HG03432 (cell line): ENCODE measurements around the gene SUN1.
"Not testable (repeated sequence)": the region's sequence is repeated elsewhere in the genome, so short reads cannot be mapped to it uniquely, and the experiment has no call there.

Experiments used
- ATAC-seq: cut with Tn5 transposase; IDR thresholded peaks from one replicate; pipeline ENCODE4 v1.9.1; 2021; ENCODE audit warnings: mild to moderate bottlenecking, moderate library complexity; ENCODE audit not compliant: unreplicated experiment

The SUN1 gene

GRCh38 chr7:803243-803635, 29.0 kb upstream of the SUN1 start:
- ATAC-seq = no peak

DNA sequence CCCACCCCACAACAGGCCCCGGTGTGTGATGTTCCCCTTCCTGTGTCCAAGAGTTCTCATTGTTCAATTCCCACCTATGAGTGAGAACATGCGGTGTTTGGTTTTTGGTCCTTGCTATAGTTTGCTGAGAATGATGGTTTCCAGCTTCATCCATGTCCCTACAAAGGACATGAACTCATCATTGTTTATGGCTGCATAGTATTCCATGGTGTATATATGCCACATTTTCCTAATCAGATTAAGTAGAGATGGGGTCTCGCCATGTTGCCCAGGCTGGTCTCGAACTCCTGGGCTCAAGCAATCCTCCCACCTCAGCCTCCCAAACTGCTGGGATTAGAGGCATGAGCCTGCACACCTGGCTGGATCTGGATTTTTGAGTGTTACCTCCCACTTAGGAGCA, 28.5 kb upstream of the SUN1 start:
- not testable (repeated sequence) for ATAC-seq

GRCh38 chr7:805261-805660, 27.0 kb upstream of the SUN1 start:
- no peak for ATAC-seq

GRCh38 chr7:815284-816216, 16.7 kb upstream of the SUN1 start:
- no peak for ATAC-seq

DNA sequence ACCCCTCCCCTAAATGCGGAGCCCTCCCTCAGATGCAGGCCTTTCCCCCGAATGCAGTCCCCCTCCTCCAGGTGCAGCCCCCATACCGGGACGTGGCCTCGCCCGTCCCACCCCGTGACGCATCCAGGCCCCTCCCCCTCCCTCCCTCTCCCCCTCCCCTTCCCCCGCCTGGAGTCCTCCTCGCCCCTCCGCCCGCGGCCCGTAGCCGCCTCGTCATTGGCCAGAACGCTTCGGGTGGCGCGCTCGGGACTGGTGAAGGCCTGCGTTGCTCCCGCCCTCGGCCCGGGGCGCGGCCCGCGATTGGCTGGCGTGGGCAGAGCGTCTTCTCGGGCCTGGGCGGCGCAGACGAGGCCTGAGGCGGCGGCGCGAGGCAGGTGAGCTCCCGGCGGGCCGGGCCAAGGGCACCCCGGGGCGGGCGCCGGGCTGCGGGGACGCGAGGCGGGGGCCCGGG, 16.0 kb upstream of the SUN1 start:
- ATAC-seq = peak; percentile 89

DNA sequence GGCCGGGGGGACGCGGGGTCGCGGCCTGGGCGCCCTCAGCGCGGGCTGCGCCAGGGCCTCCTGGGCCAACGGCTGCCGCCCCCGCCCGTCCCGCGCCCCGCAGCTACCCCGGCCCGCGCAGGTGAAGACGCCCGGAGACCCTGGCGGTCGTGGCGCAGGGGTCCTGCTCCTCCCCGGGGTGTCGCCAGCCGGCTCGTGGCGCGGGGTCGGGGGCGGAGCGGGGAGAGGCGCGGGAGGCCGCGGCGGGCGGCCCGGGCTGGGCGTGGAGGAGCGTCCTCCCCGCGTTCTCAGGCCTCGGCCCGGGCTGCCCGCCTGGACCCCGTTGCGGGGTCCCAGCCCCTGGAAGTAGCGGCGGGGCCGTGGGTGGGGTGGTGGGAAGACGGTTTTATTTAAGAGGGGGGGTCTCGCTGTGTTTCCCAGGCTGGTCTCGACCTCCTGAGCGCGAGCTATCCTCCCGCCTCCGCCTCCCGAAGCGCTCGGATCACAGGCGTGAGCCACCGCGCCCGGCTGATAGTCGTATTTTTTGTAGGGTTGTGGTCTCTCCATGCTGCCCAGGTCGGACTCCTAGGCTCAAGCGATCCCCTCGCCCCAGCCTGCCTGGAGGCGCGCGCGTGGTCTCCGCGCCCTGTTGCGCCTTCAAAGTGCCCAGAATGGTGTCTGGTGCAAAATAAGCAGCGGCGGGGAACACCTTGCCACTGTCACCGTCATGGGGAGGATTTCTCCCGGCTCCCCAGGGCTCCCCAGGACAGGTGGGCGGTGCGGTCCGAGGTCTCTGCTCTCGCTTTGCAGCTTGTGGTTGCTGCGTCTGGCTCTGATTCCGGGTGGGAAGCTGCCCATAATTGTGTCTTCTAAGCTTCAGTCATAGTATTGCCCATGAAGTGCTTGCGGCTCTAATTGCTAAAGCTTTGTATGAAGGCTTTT, 15.3 kb upstream of the SUN1 start:
- ATAC-seq = peak; percentile 17

- ATAC-seq = no peak
Observed at GRCh38 chr7:818031-818699, 14.1 kb upstream of the SUN1 start.

DNA sequence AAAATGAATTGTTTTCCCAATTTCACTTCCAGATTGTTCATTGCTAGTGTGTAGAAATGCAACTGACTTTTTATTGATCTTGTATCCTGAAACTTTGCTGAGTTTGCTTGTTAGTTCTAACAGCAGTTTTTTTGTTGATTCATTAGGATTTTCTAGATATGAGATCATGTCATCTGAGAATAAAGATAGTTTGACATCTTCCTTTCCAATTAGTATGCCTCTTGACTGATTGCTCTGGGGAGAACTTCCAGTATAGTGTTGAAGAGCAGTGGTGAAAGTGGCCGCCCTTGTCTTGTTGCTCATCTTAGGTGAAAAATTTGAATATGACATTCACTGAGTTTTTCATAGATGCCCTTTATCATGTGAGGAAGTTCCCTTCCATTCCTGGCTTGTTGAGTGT, 11.9 kb upstream of the SUN1 start:
- no peak for ATAC-seq

- no peak for ATAC-seq
Observed at GRCh38 chr7:821688-822087, 10.6 kb upstream of the SUN1 start.

GRCh38 chr7:822692-823276, 9.5 kb upstream of the SUN1 start:
- no peak for ATAC-seq

DNA sequence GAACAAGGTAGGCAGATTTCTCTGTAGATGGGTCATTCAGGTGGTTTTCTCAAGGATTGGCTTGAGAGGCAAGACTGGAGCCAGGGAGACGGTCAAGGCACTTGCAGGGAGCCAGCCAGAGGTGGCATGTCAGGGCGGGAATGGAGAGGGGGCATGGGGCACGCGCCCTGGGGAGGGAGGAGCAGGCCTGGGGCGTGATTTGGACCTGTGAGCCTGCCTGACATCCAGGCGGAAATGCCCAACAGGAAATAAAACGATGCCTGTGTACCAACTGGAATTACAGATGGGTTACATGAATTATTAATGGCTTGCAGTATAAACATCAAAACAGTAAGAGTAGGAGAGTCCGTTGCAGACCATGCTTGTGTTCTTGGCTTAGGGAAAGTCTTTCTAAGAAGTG, 8.6 kb upstream of the SUN1 start:
- ATAC-seq = no peak

GRCh38 chr7:824081-824480, 8.2 kb upstream of the SUN1 start:
- no peak for ATAC-seq

- no peak for ATAC-seq
Observed at GRCh38 chr7:824664-825063, 7.6 kb upstream of the SUN1 start.

GRCh38 chr7:825386-825785, 6.9 kb upstream of the SUN1 start:
- no peak for ATAC-seq

DNA sequence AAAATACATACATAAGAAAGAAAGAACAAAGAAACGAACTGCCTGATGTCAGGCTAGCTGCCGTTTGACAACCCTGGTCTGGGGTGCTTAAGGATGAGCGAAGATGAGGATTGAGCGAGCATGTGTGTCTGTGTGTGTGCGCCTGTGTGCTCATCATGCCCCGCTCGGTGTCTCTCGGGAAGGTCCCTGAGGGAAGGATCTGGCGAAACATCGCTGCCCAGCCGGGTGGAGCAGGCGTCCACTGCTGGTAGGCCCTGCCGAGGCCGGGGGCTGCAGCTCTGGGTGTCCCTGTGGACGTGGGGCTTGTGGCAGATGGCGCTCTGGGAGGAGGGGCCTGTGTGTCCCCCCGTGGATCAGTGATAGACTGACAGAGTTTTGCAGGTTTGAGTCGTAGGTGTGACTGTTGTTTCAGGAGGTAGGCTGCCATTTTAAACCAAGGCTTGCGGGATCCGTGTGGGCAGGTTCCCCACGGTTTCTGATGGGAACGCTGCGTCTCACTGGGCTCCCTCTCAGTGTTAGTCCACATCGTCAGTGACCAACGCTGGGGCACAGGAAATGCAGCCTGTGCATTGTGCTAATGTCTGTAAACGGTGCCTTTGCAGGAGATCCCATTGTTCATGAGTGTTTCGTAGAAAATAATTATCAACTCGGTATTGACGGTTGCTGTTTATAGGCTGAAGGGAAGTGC, 5.9 kb upstream of the SUN1 start:
- no peak for ATAC-seq

DNA sequence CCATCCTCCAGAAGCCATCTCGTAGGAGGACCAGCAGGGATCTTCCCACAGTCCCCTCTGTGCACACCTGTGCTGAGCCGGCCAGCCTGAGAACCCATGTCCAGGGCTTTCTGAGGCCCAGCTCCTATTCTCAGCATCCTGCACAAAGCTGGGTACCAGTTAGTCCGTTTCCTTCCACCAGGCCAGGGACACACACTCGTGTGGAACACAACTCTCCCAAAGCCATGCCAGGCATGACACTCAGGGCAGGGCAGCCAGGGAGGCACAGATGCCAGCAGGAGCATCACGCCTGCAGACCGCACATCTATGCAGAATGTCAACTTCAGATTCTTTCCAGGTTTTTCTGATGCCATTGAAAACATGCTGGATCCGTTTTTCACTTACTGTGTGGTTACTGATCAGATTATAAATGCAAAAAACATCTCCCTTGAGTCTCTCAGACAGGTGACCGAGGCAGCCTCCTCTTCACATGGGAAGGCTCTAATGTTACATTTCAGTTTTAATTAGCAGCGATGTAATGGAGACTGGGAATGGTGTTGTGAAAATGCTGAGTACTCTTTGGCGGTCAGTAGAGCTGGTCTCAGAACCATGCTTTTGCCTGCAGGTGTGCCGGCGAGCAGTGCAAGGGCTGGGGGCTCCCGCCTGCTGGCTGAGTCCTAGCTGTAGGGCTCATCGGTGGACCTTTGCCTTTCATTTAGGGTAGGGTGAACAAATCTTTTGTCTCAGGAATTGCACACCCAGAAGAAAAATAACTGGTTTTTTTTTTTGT, 3.3 kb upstream of the SUN1 start:
- no peak for ATAC-seq

GRCh38 chr7:830069-830468, 2.2 kb upstream of the SUN1 start:
- no peak for ATAC-seq

DNA sequence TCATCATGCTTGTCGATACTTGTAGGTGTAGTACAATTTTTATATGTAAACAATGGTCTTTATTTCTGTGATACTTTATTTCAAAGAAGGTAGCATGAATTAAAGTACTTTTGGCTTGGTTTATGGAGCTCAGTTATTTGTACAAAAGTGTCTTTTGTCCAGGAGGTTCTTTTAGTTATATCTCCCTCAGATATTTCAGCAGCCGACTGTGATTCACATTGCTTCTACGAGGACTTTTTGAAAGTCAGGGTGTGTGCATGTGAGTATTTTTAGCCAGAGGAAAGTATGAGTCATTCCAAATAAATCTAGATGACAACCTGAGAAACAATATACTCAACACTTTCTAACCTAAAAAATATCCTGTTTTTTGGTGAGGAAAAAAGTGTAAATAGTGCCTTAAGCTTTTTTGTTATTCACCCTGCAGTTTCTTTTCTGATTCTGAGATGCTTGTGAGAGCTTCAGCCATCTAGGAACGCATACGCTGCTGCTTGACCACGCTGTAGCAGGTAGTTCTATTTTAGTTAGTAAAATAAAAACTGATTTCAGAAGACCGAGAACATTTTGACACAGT, 595 bp upstream of the SUN1 start:
- ATAC-seq = peak; percentile 79

- no peak for ATAC-seq
Observed at GRCh38 chr7:832968-833424, 720 bp downstream of the SUN1 start.
